Right atrium auricular region (tissue), 2 donors: ENCODE measurements around the gene ABHD5. TPM values are rescaled to one million over a fixed set of nuclear protein-coding genes. Genes with fewer than 3 reads are reported as not detected.

Source experiments
- DNase-seq: peaks from one replicate; pipeline ENCODE4 v3.0.0-alpha.2; 2019; ENCODE audit warnings: low spot score
- H3K27ac ChIP-seq, 2 donors: fragments of 200-600 bp; sonication (generic); 1 replicate in 1 of 2; 2 replicates in 1 of 2; pipeline ENCODE4 v1.5.1; 2016 to 2019
- H3K27me3 ChIP-seq, 2 donors: fragments of 200-600 bp; sonication (generic); one replicate each; pipeline versions ENCODE4 v1.5.1 to v1.6.0; 2017 to 2019
- H3K36me3 ChIP-seq: fragments of 200-600 bp; sonication (generic); one replicate; pipeline ENCODE4 v1.5.1; 2016
- H3K4me1 ChIP-seq, 2 donors: fragments of 200-600 bp; sonication (generic); one replicate each; pipeline versions ENCODE4 v1.5.1 to v1.6.0; 2017 to 2019
- H3K4me3 ChIP-seq, 2 donors: fragments of 200-600 bp; sonication (generic); 1 replicate in 1 of 2; 2 replicates in 1 of 2; pipeline ENCODE4 v1.5.1; 2017 to 2019; ENCODE audit warnings: mild to moderate bottlenecking in 1 of 2, moderate library complexity in 1 of 2
- H3K9me3 ChIP-seq, 2 donors: fragments of 200-600 bp; sonication (generic); one replicate each; pipeline ENCODE4 v1.5.1; 2019
- CTCF ChIP-seq, 2 donors: fragments of 200-600 bp; sonication (generic); IDR thresholded peaks; one replicate each; pipeline ENCODE4 v1.5.1; 2019; ENCODE audit warnings: antibody characterized with exemption in 2 of 2
- total RNA-seq, 2 donors: library from RNA; depleted of rRNA; stranded (reverse); fragments of >200 nt; gene quantifications; one replicate each; pipeline ENCODE4 v1.1.0, GENCODE V29; 2016

Gene ABHD5
- total RNA-seq, 2 donors from 2014 or later, result 16.4 to 20.2 TPM

- DNase-seq, result no peak
- no peaks in the 10 kb centered on the region for H3K36me3 ChIP-seq
- no peak overlapping the region for H3K4me3 ChIP-seq
- H3K27ac ChIP-seq, result no peak overlapping the region
- no peaks in the 10 kb centered on the region for H3K9me3 ChIP-seq
- no peaks in the 10 kb centered on the region for H3K27me3 ChIP-seq
- no peak for TF ChIP-seq CTCF (IDR thresholded peaks at IDR 0.05)
- peaks cover 0 to 30% of the 10 kb centered on the region in 2 donors for H3K4me1 ChIP-seq
Observed at GRCh38 chr3:43764471-43764870, 73.7 kb downstream of the ABHD5 start.

GRCh38 chr3:43765521-43765971, 74.8 kb downstream of the ABHD5 start:
- peaks cover 0 to 37% of the 10 kb centered on the region in 2 donors for H3K4me1 ChIP-seq
- H3K9me3 ChIP-seq, result no peaks in the 10 kb centered on the region
- H3K27me3 ChIP-seq, result no peaks in the 10 kb centered on the region
- H3K27ac ChIP-seq, result no peak overlapping the region
- DNase-seq, result no peak
- H3K36me3 ChIP-seq, result no peaks in the 10 kb centered on the region
- no peak overlapping the region for H3K4me3 ChIP-seq
- no peak for TF ChIP-seq CTCF (IDR thresholded peaks at IDR 0.05)

DNA sequence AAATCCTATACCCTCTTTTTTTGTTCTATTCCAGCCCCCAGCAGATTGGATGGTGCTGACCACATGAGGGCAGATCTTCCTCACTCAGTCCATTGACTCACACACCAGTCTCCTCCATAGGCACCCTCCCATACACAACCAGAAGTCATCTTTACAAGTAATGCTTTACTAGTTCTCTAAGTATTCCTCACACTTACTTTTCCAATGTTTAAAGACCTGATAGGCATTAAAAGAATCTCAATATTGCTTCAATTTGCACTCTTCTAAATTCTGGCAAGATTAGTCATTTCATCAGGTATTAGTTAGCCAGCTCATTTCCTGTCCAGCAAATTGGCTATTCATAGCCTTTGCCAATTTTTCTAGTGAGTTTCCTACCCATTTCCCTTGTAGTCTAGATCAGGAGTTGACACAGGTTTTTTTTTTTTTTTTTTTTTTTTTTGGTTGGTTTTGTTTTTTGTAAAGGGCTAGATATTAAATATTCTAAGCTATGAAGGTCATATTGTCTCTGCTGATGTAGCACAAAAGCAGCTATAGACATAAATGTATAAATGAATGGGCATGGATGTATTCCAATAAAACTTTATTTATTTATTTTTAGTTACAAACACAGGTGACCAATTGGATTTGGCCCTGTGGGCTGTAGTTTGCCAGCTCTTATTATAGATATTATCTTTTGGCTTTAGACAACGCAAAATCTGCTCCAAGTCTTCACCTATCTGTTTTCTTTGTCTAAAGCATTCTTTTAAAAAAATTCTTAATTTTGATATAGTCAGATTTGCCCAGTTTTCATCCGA, 76.1 kb downstream of the ABHD5 start:
- Histone ChIP-seq H3K9me3 (no peaks in the 10 kb centered on the region), H3K36me3 (no peaks in the 10 kb centered on the region), H3K27ac (no peak overlapping the region), H3K27me3 (no peaks in the 10 kb centered on the region), H3K4me1 (peaks cover 0 to 47% of the 10 kb centered on the region in 2 donors), H3K4me3 (no peak overlapping the region)
- TF ChIP-seq CTCF (IDR thresholded peaks at IDR 0.05), result no peak
- no peak for DNase-seq

- no peak overlapping the region for H3K4me3 ChIP-seq
- DNase-seq, result peak; percentile 81
- no peaks in the 10 kb centered on the region for H3K36me3 ChIP-seq
- TF ChIP-seq CTCF (IDR thresholded peaks at IDR 0.05), result no peak
- peak overlapping the region; percentile 94 to 99 for H3K27ac ChIP-seq
- peaks cover 0 to 55% of the 10 kb centered on the region in 2 donors for H3K4me1 ChIP-seq
- H3K9me3 ChIP-seq, result no peaks in the 10 kb centered on the region
- no peaks in the 10 kb centered on the region for H3K27me3 ChIP-seq
Observed at GRCh38 chr3:43768381-43768973, 77.7 kb downstream of the ABHD5 start.

DNA sequence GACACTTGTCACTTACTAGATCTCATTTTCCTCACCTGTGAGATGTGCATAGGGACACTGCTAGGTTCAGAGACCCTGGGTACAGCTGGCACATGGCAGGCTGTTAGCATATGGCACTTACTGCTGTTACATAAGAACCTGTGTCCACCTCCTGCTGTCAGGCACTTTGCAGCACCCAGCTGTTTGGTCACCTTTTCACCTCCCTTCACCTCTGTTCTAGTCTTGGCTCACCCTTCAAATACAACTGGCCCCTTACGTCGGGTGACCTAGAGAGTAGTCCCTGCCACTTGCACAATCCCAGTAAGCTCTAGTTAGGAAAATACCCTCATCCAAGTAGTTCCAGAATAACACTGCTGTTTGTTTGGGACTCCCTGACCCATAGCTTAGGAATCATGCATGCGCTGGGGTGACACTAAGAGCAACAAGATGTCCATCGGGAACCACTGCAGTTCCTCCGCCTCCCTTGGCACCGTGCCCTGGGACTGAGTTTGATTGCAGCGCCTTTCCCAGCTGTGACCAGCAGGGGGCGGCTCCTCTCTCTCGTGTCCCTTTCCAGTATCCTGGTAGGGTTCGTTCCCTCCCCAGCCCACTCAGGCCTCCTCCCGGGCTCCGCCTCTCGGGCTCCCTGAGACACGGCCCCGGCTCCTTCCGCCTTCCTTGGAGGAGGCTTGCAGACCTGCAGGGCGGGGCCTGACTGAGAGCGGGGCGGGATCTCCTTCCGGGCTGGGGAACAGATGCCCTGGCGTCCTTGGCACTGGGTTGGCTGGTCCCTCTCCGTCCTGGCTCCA, 78.6 kb downstream of the ABHD5 start:
- DNase-seq, result peak; percentile 99
- Histone ChIP-seq H3K27me3 (no peaks in the 10 kb centered on the region), H3K4me1 (peaks cover 0 to 58% of the 10 kb centered on the region in 2 donors), H3K4me3 (peak overlapping the region; percentile 14 to 39), H3K9me3 (no peaks in the 10 kb centered on the region), H3K36me3 (no peaks in the 10 kb centered on the region), H3K27ac (peak overlapping the region; percentile 94 to 99)
- TF ChIP-seq CTCF (IDR thresholded peaks at IDR 0.05), result peak; percentile 88 to 95
